SJSA1 (cell line): ENCODE results near the gene GRIK1. TPM values are rescaled to one million over a fixed set of nuclear protein-coding genes. Genes with fewer than 3 reads are reported as not detected.

Experiments used
- DNase-seq, 2 experiments: peaks; one replicate each; pipeline ENCODE4 v3.0.0-alpha.2; 2015 to 2020; ENCODE audit warnings: low spot score in 2 of 2, low read depth in 1 of 2
- H3K27ac ChIP-seq: fragments of 250-450 bp; sonication (Bioruptor Pico); 2 replicates; pipeline ENCODE4 v1.5.1; 2020; ENCODE audit warnings: mild to moderate bottlenecking, moderate library complexity
- H3K27me3 ChIP-seq: fragments of 250-450 bp; sonication (Bioruptor Pico); replicated peaks from 2 replicates; pipeline ENCODE4 v1.5.1; 2020; ENCODE audit warnings: mild to moderate bottlenecking, moderate library complexity
- H3K36me3 ChIP-seq: fragments of 250-450 bp; sonication (Bioruptor Pico); 2 replicates; pipeline ENCODE4 v1.5.1; 2020; ENCODE audit warnings: mild to moderate bottlenecking
- H3K4me1 ChIP-seq: fragments of 250-450 bp; sonication (Bioruptor Pico); replicated peaks from 2 replicates; pipeline ENCODE4 v1.6.1; 2021; ENCODE audit warnings: mild to moderate bottlenecking
- H3K4me3 ChIP-seq: fragments of 250-450 bp; sonication (Bioruptor Pico); 2 replicates; pipeline ENCODE4 v1.5.1; 2020; ENCODE audit warnings: mild to moderate bottlenecking
- H3K9me3 ChIP-seq: fragments of 250-450 bp; sonication (Bioruptor Pico); replicated peaks from 2 replicates; pipeline ENCODE4 v1.5.1; 2020; ENCODE audit warnings: mild to moderate bottlenecking
- total RNA-seq: library from RNA; depleted of rRNA; stranded (reverse); fragments of >200 nt; shearing (Covaris generic); gene quantifications from 2 replicates; pipeline ENCODE4 v1.2.3, GENCODE V29; 2014

Gene GRIK1
- total RNA-seq, 1 experiment from 2014 or later: not detected

DNA sequence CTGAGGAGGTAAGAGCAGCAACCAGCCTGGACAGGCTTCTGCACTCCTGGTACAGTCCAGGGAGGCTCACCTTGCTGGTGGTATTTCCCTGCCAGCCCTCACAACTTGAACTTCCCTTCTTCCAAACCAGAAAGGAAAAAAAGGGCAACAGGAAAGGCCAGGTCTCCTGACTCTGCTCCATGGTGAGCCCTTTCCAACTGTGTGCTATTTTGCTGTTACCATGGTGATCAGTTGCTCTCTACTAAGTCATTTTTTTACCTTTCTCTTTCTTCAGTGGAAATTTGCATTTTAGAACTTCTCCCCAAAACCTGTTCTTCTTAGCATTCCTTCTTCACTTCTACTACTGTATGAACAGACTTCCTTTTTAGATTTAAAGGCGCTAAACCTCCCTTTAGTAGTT is 164.3 kb downstream of the GRIK1 start:
- peaks cover 13% of the 10 kb centered on the region for H3K27me3 ChIP-seq

DNA sequence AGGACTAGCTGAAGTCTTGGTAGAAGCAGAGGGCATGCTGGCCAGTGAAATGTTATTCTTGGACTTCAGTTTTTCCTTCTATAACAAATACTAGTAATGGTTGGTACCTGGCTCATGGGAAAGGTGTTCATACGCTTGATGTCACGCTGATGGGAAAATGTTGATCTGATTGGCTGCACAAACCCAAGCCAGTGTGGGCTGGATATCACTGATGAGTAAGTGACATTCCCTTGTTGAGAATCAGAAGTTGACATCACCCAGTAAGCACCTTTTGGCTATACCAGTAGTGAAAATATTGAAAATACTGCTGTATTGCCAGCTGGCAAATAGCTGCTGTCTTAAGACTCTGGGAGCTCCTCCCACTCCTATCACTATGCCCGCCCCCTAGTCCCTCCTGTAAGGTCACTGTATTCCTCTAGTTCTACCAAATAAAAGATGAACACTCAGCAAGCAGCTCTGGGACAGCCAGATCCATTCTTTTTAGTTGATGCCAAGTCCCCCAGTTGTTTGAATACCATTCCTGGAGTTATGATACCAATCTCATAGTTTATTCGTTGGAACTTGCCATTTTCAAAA is 168.2 kb downstream of the GRIK1 start:
- Histone ChIP-seq H3K36me3 (no peaks in the 10 kb centered on the region), H3K27me3 (peaks cover 7% of the 10 kb centered on the region), H3K27ac (no peak overlapping the region), H3K4me1 (no peaks in the 10 kb centered on the region), H3K9me3 (no peaks in the 10 kb centered on the region), H3K4me3 (no peak overlapping the region)
- DNase-seq: no peak

More for the DNA sequence above, 164.3 kb downstream of the GRIK1 start:
- DNase-seq: no peak
- Histone ChIP-seq H3K4me1 (no peaks in the 10 kb centered on the region), H3K4me3 (no peak overlapping the region), H3K27ac (no peak overlapping the region), H3K9me3 (no peaks in the 10 kb centered on the region), H3K36me3 (no peaks in the 10 kb centered on the region)

DNA sequence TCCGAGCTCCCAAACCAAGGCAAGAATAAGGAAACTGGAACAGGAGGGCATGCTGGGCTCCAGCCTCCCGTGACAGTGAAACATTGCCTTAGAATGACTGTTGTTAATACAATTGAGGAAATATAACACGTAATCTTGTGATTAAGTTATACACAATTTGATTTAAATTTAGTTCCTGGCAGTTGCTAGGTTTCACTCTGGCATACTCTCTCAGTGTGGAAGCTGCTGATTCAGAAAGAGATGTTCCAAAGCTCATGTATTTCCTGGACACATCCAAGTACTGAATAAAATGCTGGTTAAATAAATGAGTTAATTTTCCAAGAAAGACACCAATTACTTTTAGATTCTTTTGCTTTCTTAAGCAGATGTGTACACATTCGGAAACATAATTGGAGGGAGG is 176.1 kb downstream of the GRIK1 start:
- DNase-seq: no peak
- Histone ChIP-seq H3K4me3 (no peak overlapping the region), H3K9me3 (no peaks in the 10 kb centered on the region)

DNA sequence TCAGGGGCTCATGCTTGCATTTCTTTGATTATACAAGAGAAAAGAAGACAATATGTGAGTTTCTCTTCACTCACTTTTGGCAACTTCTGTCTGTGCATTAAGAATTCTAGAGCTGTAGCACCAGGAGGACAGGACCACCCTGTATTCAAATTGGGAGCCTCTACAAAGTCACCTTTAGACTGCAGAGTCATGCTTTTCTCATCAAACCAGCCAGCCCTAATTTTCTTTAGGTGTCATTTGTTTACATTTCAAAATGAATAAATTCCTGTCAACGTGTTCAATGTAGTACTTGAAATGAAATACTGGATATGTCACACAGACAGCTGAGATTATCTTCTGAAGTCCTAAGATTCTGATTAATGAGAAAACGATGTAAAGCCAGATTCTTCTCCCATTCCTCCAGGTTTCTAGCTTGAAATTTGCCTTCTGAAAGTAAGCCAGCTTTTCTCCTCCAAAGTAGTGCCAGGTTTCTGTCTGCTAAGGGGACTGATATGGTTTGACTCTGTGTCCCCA is 177.2 kb downstream of the GRIK1 start:
- no peak for DNase-seq
- Histone ChIP-seq H3K4me1 (no peaks in the 10 kb centered on the region), H3K36me3 (no peaks in the 10 kb centered on the region), H3K27me3 (0 out of 2 replicates have a peak, but pooled peaks cover 4% of the 10 kb centered on the region), H3K27ac (no peak overlapping the region), H3K4me3 (no peak overlapping the region), H3K9me3 (no peaks in the 10 kb centered on the region)

More for the DNA sequence above, 176.1 kb downstream of the GRIK1 start:
- no peaks in the 10 kb centered on the region for H3K4me1 ChIP-seq
- no peak overlapping the region for H3K27ac ChIP-seq
- 0 out of 2 replicates have a peak, but pooled peaks cover 4% of the 10 kb centered on the region for H3K27me3 ChIP-seq
- H3K36me3 ChIP-seq: no peaks in the 10 kb centered on the region

DNA sequence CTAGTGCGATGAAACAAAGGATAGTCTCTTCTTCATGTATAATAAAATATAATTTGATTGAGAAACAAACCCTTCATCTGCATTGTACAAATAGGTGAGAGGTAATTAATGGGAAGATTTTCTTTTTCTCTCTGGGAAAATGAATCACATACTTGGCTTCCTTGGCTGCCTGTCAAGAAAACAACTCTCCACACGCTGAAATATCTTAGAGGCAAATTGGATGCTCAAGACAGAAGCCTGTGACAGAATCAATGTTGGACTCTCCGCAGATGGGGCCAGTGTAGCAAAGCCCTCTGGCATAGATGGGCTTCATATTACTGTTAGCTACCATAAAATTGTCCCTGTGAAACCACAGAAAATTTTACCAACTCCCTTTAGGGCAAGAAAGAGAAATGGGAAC is 186.6 kb downstream of the GRIK1 start:
- no peak overlapping the region for H3K27ac ChIP-seq
- no peaks in the 10 kb centered on the region for H3K9me3 ChIP-seq
- H3K4me1 ChIP-seq: no peaks in the 10 kb centered on the region
- no peak overlapping the region for H3K4me3 ChIP-seq
- H3K36me3 ChIP-seq: no peaks in the 10 kb centered on the region
- H3K27me3 ChIP-seq: no peaks in the 10 kb centered on the region
- no peak for DNase-seq

DNA sequence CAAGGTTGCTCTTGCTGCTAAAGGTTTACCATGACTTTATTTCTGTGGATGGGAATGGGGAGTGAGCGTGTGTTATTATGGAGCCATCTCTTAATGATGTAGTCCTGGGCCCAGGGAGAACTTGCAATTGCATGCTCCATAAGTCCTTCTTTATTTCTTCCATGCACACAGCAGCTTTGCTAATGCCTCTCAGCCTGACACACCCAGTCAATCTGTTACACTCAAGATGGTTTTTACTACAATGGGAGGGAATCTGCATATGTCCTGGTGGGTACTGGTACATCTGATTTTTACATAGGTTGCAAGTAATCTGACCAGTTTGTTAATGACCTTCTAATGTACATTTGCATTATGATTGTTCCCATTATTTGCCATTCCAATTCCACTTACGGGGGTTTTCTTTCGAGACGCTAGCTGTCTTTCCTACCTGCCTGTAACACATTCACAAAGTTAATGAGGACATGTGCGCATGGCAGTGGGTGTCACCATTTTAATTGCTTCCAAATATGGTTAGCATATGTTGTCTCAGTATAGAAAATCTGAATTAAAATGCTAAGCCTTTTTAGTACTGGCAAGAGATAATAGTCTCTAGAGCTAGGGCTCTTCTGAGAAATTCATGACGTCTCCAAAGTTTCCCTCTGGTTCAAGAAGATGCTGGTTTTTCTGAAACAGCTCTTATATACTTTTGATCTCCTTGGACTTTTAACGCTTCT is 188.2 kb downstream of the GRIK1 start:
- Histone ChIP-seq H3K4me1 (no peaks in the 10 kb centered on the region), H3K27ac (no peak overlapping the region)
- no peak for DNase-seq

DNA sequence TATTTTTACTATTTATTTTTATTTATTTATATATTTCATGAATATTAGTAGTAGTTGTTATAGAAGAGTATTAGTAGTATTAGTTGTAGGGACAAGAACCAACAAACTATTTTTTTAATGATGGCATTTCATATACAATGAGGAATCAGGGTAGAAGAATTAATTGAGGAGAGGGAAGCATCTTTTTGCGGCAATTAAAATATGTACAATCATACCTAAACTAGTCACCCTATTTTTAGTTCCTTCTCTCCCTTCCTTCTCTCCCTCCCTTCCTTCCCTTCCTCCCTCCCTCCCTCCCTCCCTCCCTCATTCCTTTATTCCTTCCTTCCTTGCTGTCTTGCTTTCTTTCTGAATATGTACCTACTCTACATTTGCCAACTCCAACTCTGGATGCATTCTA is 189.8 kb downstream of the GRIK1 start:
- no peaks in the 10 kb centered on the region for H3K36me3 ChIP-seq
- H3K27me3 ChIP-seq: no peaks in the 10 kb centered on the region
- no peak overlapping the region for H3K27ac ChIP-seq
- no peaks in the 10 kb centered on the region for H3K9me3 ChIP-seq
- H3K4me3 ChIP-seq: no peak overlapping the region
- DNase-seq: no peak
- no peaks in the 10 kb centered on the region for H3K4me1 ChIP-seq

More for the DNA sequence above, 188.2 kb downstream of the GRIK1 start:
- Histone ChIP-seq H3K27me3 (no peaks in the 10 kb centered on the region), H3K4me3 (no peak overlapping the region), H3K36me3 (no peaks in the 10 kb centered on the region), H3K9me3 (no peaks in the 10 kb centered on the region)

DNA sequence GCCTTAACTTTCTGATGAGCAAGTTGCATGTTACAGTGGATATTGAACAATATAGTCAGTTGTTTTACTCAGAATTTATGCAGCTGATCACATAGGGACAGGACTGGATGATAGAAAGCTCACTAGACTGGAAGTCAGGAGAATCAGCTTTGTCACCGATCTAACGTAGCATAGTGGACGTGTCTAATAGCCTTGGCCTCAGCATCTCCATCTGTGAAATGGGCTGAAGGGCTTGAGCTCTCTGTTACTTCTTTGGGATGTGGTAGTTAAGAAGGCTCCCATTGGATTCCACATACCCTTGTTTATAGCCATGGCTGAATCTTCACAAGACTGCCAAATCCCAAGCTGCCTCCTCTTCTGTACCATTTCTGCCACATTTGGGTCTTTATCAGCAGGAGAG is 190.6 kb downstream of the GRIK1 start:
- no peak for DNase-seq
- H3K4me3 ChIP-seq: no peak overlapping the region
- no peak overlapping the region for H3K27ac ChIP-seq
- H3K36me3 ChIP-seq: no peaks in the 10 kb centered on the region
- no peaks in the 10 kb centered on the region for H3K27me3 ChIP-seq
- H3K9me3 ChIP-seq: no peaks in the 10 kb centered on the region
- H3K4me1 ChIP-seq: no peaks in the 10 kb centered on the region

DNA sequence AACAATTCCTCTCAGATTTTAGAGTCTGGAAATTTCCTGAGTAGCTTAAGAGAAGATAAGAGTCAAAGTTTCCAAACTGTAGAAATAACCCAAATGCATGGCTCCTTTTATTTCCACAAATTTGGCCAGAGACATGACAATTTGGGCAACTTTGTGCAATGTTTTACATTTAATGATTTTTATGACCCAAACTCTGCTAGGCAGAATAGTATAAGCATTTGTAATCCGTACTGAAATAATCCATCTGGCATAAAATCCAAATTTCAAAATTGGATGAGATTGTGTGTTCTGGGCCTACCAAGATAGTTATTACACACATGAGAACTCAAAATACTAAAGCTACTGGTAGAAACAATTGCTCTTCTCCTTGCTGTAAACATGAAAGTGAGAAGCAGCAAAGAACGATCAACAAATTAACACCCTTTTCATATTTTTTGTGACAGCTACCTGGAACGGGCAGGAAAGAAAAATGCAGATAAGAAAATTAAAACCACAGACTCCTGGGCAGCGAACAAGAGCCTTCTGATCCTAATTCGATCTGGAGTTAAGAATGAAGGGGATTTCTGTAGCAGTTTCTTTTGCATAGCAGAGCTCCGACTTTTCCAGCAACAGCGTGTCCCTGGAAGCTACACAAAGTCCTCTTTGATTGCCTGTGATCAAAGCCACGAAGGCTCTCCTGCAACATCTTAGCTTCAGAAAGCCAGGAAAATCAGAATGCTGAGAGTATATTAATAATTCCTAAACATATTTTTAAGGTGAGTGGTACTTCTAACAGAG is 191.2 kb downstream of the GRIK1 start:
- no peak for DNase-seq
- Histone ChIP-seq H3K4me1 (no peaks in the 10 kb centered on the region), H3K27me3 (no peaks in the 10 kb centered on the region), H3K9me3 (no peaks in the 10 kb centered on the region), H3K4me3 (no peak overlapping the region), H3K36me3 (no peaks in the 10 kb centered on the region), H3K27ac (no peak overlapping the region)

DNA sequence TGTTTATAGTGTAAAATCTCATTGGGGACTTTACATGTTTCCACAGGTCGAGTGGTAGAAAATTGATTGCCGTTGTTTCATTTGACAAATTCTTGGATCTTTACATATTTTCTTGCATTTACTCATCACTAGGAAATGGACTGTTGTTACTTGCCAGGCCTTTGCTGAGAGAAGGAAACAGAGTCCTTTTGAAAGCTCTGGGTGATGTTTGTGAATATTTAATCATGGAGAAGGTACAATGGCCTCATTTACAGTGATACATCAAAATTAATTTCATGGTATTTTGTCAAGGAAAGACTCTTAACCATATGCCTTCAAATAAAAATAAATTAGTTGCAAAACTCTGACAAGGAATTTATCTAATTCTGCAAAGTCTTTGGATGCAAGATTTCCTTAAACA is 198.0 kb downstream of the GRIK1 start:
- H3K27ac ChIP-seq: no peak overlapping the region
- H3K36me3 ChIP-seq: no peaks in the 10 kb centered on the region
- H3K4me3 ChIP-seq: no peak overlapping the region
- no peak for DNase-seq
- no peaks in the 10 kb centered on the region for H3K4me1 ChIP-seq
- no peaks in the 10 kb centered on the region for H3K9me3 ChIP-seq
- H3K27me3 ChIP-seq: no peaks in the 10 kb centered on the region

DNA sequence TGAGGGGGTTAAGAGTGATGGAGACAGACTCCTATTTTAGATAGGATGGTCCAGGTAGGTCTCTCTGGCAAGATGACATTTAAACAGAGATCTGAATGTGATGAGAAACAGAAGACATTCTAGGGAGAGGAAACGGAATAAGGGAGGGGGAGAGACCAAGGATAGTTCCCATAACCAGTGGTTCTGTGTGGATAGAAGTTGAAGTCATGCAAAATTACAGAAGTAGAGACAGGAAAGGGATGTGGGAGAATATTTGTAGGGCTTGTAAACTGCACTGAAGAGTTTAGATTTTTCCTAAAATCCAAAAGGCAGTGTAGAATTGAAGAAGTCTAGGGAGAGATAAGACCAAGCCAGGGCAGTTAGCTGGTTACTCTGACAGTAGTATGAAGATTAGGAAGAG is 200.6 kb downstream of the GRIK1 start:
- Histone ChIP-seq H3K36me3 (no peaks in the 10 kb centered on the region), H3K27me3 (no peaks in the 10 kb centered on the region), H3K4me3 (no peak overlapping the region), H3K4me1 (no peaks in the 10 kb centered on the region), H3K9me3 (no peaks in the 10 kb centered on the region), H3K27ac (no peak overlapping the region)
- DNase-seq: no peak

DNA sequence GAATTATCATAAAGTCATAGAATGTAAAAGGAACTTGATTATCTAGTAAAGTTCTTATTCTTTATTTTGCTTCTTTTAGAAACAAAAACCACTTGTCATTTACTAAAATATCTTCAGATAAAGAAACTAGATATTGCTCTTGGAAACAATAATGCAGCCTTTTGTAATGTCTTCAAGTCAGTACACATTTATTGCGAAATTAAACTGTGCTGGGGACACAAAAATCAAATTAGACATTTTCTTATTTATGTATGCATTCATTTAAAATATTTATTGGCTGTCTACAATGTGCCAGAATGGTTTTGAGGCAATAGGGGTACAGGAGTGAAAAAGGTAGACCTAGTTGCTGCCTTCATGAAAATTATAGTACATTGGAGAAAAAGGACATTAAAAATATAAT is 201.1 kb downstream of the GRIK1 start:
- Histone ChIP-seq H3K36me3 (no peaks in the 10 kb centered on the region), H3K27me3 (no peaks in the 10 kb centered on the region), H3K4me3 (no peak overlapping the region), H3K9me3 (no peaks in the 10 kb centered on the region), H3K4me1 (no peaks in the 10 kb centered on the region), H3K27ac (no peak overlapping the region)
- DNase-seq: no peak

DNA sequence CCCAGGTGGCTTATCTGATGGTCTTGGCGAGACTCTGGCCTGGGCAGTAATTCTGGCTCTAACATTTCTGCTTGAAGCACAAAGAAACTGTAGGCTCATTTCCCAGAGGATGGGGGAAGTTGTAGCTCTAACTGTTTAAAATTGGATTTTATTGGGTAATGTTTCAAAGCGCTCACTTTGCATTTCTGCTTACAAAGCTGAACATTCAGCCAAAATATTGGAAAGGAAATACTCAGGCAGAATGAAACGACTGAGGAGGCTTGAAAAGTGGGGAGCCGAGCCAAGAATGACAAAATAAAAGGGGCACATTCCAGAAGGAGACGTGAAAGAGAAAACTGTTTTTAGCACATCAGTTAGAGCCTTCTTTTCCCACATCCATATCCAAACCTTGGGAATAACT is 202.6 kb downstream of the GRIK1 start:
- no peaks in the 10 kb centered on the region for H3K4me1 ChIP-seq
- H3K9me3 ChIP-seq: no peaks in the 10 kb centered on the region
- H3K4me3 ChIP-seq: no peak overlapping the region
- H3K36me3 ChIP-seq: no peaks in the 10 kb centered on the region
- no peaks in the 10 kb centered on the region for H3K27me3 ChIP-seq
- no peak overlapping the region for H3K27ac ChIP-seq
- DNase-seq: no peak

DNA sequence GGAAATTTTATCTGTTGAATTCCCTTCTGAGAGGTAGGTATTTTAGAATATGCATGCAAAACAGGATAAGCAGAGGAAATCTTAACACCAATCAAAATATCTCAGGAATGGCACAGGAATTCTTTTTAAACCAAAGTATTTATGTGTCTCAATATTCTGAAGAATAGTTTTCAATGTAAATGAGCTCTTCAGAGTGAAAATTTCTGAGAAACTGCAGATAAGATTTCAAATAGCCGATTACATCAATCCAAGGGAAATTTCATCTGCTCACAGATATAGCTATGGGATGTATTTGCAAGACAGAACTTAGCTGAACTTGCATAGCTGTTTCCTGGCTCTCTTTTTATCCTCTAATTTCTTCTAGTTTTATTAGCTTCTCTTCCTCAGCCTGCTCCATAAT is 209.5 kb downstream of the GRIK1 start:
- no peaks in the 10 kb centered on the region for H3K9me3 ChIP-seq
- no peaks in the 10 kb centered on the region for H3K27me3 ChIP-seq
- H3K4me1 ChIP-seq: no peaks in the 10 kb centered on the region
- no peak overlapping the region for H3K4me3 ChIP-seq
- DNase-seq: no peak
- no peak overlapping the region for H3K27ac ChIP-seq
- H3K36me3 ChIP-seq: no peaks in the 10 kb centered on the region
